COLO829 (cell line): ENCODE results near the gene MYO18B.

ENCODE experiments used
- DNase-seq: peaks from one replicate; pipeline ENCODE4 v3.0.0; 2012; ENCODE audit warnings: low spot score

The MYO18B gene

GRCh38 chr22:25779426-25779825 is 37.4 kb downstream of the MYO18B start:
- no peak for DNase-seq

DNA sequence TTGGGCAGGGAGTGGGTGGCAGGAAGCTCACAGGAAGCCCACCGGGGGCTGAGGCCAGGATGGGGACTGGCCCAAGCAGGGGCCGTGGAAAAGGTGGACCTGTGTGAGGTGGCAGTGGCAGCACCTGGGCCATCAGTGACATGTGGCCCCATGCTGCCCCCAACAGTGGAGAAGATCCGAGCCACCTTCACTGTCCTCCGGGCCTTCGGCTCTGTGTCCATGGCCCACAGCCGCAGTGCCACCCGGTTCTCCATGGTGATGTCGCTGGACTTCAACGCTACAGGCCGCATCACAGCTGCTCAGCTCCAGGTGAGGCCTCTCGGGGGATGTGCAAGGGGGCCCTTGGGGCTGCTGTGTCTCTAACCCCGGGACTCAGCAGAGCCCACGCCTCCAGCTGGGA is 37.9 kb downstream of the MYO18B start:
- no peak for DNase-seq

- DNase-seq: no peak
Observed at GRCh38 chr22:25780673-25781072, 38.7 kb downstream of the MYO18B start.

- DNase-seq: no peak
Observed at GRCh38 chr22:25781801-25782200, 39.8 kb downstream of the MYO18B start.

GRCh38 chr22:25782831-25783230 is 40.8 kb downstream of the MYO18B start:
- DNase-seq: no peak

DNA sequence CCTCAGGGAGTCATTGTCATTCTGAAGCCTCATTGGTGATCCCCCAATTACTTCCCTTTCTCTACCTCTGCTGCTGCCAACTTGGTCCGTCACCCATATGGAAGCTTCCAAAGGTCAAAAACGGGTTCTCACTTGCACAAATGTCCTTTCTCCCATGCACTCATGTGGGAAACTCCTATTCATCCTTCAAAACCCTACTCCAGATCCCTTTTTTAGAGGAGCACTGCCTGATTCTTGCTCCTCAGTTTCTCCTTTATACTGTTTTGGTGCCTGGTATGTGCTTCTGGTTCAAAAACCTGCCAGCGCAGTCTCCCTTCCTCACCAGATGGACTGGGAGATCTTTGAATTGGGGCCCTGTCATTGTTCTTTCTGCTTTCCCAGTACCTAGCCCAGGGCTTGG is 41.9 kb downstream of the MYO18B start:
- no peak for DNase-seq

DNA sequence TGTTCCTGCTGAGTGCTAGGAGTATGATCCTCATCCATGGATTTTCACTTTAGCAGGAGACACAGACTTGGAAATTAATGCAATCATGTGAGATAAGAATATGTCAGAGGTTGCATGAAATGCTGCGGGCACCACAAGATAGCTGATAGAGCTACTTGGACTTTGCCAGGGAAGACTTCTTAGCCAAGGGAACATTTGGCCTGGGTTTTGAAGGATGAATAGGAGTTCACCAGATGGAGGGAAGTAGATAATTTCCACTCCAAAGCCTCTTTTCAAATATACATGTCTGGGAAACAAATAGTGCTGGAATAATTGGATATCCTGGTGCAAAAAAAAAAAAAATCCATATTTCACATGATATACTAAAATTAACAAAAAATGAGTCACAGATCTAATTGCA is 44.2 kb downstream of the MYO18B start:
- no peak for DNase-seq

GRCh38 chr22:25791556-25791955 is 49.6 kb downstream of the MYO18B start:
- no peak for DNase-seq

GRCh38 chr22:25795478-25795877 is 53.5 kb downstream of the MYO18B start:
- DNase-seq: no peak

GRCh38 chr22:25797498-25798290 is 55.7 kb downstream of the MYO18B start:
- no peak for DNase-seq

- DNase-seq: no peak
Observed at GRCh38 chr22:25800766-25801165, 58.8 kb downstream of the MYO18B start.

DNA sequence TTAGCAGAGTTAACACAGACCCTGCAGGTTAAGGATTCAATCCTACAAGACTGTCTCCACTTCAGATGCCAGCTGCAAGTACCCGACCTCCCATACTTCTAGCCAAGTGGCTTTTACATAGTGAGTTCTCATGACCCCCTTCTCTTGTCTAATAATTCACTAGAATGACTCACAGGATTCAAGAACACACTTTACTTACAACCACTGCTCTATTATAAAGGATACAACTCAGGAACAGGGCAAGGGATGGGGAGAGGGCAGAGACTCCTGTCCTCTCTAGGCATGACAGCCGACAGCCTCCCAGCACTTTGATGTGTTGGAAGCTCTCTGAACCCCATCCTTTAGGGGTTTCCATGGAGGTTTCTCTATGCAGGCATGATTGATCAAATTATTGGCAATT is 60.0 kb downstream of the MYO18B start:
- DNase-seq: no peak

- DNase-seq: no peak
Observed at GRCh38 chr22:25804676-25805075, 62.7 kb downstream of the MYO18B start.

- DNase-seq: no peak
Observed at GRCh38 chr22:25806579-25806978, 64.6 kb downstream of the MYO18B start.

GRCh38 chr22:25814685-25815084 is 72.7 kb downstream of the MYO18B start:
- no peak for DNase-seq

- DNase-seq: no peak
Observed at GRCh38 chr22:25815561-25815960, 73.6 kb downstream of the MYO18B start.

DNA sequence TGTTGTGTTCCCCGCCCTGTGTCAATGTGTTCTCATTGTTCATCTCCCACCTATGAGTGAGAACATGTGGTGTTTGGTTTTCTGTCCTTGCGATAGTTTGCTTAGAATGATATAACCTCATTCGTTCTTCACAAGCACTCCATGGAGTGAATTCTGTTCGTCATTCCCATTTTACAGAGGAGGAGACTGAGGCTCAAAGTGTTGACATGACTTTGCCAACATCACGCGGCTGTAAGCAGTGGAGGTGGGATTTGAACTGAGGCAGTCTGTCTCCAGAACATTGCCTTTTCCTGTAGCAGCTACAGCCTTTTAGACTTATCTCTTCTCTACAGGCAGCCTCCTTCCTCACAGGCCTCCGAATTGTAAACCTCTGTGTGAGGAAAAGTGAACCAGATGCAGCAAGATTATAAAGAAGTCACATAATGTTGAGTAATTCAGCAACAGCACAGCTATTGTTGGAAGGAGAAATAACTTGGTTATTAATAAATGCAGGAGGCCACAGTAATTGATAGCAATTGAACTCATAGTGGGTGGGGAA is 74.6 kb downstream of the MYO18B start:
- DNase-seq: no peak

- no peak for DNase-seq
Observed at GRCh38 chr22:25817092-25817943, 75.3 kb downstream of the MYO18B start.

DNA sequence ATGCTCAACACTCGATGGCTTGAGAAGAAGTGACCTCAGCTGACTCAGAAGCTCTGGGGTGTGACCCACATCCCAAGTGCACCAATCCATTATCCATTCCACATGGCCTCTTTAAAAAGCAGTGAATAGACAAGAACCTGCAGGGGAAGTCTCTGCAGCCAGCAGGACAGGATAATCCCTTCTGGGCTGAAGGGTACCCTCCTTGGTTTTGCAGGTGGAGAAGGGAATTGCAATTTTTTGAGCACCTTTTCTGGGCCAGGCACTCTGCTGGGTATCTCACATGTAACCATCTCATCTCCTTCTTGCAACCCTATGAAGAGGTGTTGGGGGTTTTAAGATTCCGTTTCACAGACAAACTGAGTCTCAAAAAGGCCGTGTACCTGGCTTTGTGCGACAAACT is 76.6 kb downstream of the MYO18B start:
- DNase-seq: no peak

DNA sequence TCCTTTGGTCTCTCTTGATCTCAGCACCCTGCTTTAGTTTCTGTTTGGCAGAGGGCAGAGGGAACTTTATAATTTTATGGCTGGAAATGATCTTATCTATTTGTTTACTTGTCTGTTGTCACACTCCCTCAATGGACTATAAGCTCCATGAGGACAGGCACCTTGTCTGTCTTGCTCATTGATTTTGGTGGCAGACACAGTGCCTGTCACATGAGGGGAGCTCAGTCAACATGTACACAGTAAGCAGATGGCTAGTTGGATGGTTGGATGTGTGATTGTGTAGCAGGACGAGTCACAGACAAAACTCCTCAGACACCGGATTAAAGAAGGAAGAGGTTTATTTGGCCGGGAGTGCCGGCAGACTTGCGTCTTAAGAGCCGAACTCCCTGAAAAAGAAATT is 80.4 kb downstream of the MYO18B start:
- DNase-seq: no peak

GRCh38 chr22:25823276-25823675 is 81.3 kb downstream of the MYO18B start:
- DNase-seq: no peak

GRCh38 chr22:25824828-25825423 is 82.9 kb downstream of the MYO18B start:
- DNase-seq: no peak

- no peak for DNase-seq
Observed at GRCh38 chr22:25827415-25827814, 85.4 kb downstream of the MYO18B start.
